Measurements from ENCODE around the gene PTPN7.

PTPN7 gene

GRCh38 chr1:202165267-202165941 lies 5.0 kb upstream of the PTPN7 start:
- no peak for DNase-seq

GRCh38 chr1:202164271-202165037 lies 4.1 kb upstream of the PTPN7 start:
- no peak for DNase-seq

GRCh38 chr1:202163281-202164270 lies 3.2 kb upstream of the PTPN7 start:
- no peak for DNase-seq

- DNase-seq, result no peak
Observed at GRCh38 chr1:202162418-202163280, 2.2 kb upstream of the PTPN7 start.

GRCh38 chr1:202162047-202162417 lies 1.6 kb upstream of the PTPN7 start:
- no peak for DNase-seq

- no peak for DNase-seq
Observed at GRCh38 chr1:202161151-202162046, 997 bp upstream of the PTPN7 start.

GRCh38 chr1:202159534-202160371 lies 649 bp downstream of the PTPN7 start:
- DNase-seq, result no peak

GRCh38 chr1:202158810-202159533 lies 1.4 kb downstream of the PTPN7 start:
- no peak for DNase-seq

GRCh38 chr1:202157945-202158344 lies 2.5 kb downstream of the PTPN7 start:
- no peak for DNase-seq

GRCh38 chr1:202156590-202156989 lies 3.8 kb downstream of the PTPN7 start:
- DNase-seq, result no peak

- no peak for DNase-seq
Observed at GRCh38 chr1:202155478-202156021, 4.9 kb downstream of the PTPN7 start.

- DNase-seq, result peak; percentile 61
Observed at GRCh38 chr1:202154766-202155477, 5.5 kb downstream of the PTPN7 start.

GRCh38 chr1:202154148-202154765 lies 6.1 kb downstream of the PTPN7 start:
- DNase-seq, result no peak

- DNase-seq, result no peak
Observed at GRCh38 chr1:202153284-202153683, 7.1 kb downstream of the PTPN7 start.

- no peak for DNase-seq
Observed at GRCh38 chr1:202152399-202152798, 8.0 kb downstream of the PTPN7 start.

- DNase-seq, result no peak
Observed at GRCh38 chr1:202151045-202151444, 9.4 kb downstream of the PTPN7 start.

GRCh38 chr1:202150602-202151001 lies 9.8 kb downstream of the PTPN7 start:
- no peak for DNase-seq

GRCh38 chr1:202150187-202150586 lies 10.2 kb downstream of the PTPN7 start:
- no peak for DNase-seq
